ENCODE results near the gene TAF11L6. TPM values are rescaled to one million over a fixed set of nuclear protein-coding genes. Genes with fewer than 3 reads are reported as not detected.
"Not testable (repeated sequence)": the region's sequence is repeated elsewhere in the genome, so short reads cannot be mapped to it uniquely, and the experiment has no call there.

Gene TAF11L6
- polyA plus RNA-seq, 2 donors, result not detected

- not testable (repeated sequence) for H3K27ac ChIP-seq (ENCODE audit: low read depth in 2 of 2, low read length in 1 of 2); H3K4me3 ChIP-seq (ENCODE audit: low read depth in 1 of 2, low read length in 2 of 2); H3K36me3 ChIP-seq (ENCODE audit: control insufficient read depth in 2 of 2, insufficient read depth in 2 of 2, low read length in 1 of 2); H3K4me1 ChIP-seq (ENCODE audit: control insufficient read depth in 2 of 2, insufficient read depth in 2 of 2, low read length in 1 of 2); H3K9me3 ChIP-seq (ENCODE audit: control insufficient read depth in 2 of 2, insufficient read depth in 1 of 2, low read depth in 1 of 2, low read length in 1 of 2); H3K27me3 ChIP-seq (ENCODE audit: control insufficient read depth in 1 of 2, insufficient read depth in 2 of 2, low read length in 2 of 2)
- WGBS, 2 donors, result 83 to 86% methylated on average over 8 to 9 of the region's 12 CpGs
Measured at GRCh38 chr5:17517526-17517925, 10.9 kb upstream of the TAF11L6 start.

DNA sequence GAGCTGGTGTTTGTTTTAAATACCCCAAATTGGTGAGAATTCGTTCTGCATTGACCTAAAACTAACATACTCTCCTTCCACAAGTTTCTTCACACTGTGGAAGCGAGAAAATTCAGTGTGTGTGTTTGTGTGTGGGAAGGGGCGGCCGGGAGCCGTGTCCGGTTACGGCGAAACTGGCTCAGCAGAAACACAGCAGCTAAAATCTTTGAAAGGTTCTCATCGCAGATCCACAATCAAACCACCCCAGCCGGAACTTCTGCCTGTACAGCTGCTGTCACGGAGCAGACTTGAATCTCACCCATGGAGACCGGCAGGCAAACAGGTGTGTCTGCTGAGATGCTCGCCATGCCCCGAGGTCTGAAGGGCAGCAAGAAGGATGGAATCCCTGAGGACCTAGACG is 10.4 kb upstream of the TAF11L6 start, which contains the start of gene TAF11L3:
TSS of gene TAF11L3 (plus strand) at position 301 of the 400 bp plus-strand sequence.
- not testable (repeated sequence) for H3K9me3 ChIP-seq (ENCODE audit: control insufficient read depth in 2 of 2, insufficient read depth in 1 of 2, low read depth in 1 of 2, low read length in 1 of 2)
- no CpG with 5 or more reads among the region's 15 CpGs for WGBS, 2 donors

DNA sequence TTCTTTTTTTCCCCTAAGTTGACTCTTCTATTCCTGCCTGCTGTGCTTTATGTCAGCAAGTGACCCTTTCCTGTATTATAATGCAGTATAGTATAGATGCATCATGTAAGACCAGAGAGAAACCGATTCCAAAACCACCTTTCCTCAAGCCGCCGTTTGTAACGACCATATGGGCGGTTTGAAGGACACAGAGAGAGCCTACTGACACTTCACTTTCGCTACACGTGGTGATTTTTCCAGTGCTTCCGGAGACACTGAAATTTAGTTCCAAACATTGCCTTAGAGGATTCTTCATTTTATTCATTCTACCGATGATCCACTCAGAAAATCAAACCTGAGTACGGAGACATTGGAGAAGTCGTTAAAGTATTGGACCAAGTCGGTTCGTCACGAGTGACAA is 9.0 kb upstream of the TAF11L6 start:
- not testable (repeated sequence) for H3K9me3 ChIP-seq (ENCODE audit: control insufficient read depth in 2 of 2, insufficient read depth in 1 of 2, low read depth in 1 of 2, low read length in 1 of 2)
- 92 to 94% methylated on average over 8 of the region's 14 CpGs for WGBS, 2 donors

More for the DNA sequence above, 10.4 kb upstream of the TAF11L6 start, which contains the start of gene TAF11L3:
- H3K4me3 ChIP-seq (ENCODE audit: low read depth in 1 of 2, low read length in 2 of 2); H3K27me3 ChIP-seq (ENCODE audit: control insufficient read depth in 1 of 2, insufficient read depth in 2 of 2, low read length in 2 of 2); H3K4me1 ChIP-seq (ENCODE audit: control insufficient read depth in 2 of 2, insufficient read depth in 2 of 2, low read length in 1 of 2); H3K36me3 ChIP-seq (ENCODE audit: control insufficient read depth in 2 of 2, insufficient read depth in 2 of 2, low read length in 1 of 2); H3K27ac ChIP-seq (ENCODE audit: low read depth in 2 of 2, low read length in 1 of 2): not testable (repeated sequence)

DNA sequence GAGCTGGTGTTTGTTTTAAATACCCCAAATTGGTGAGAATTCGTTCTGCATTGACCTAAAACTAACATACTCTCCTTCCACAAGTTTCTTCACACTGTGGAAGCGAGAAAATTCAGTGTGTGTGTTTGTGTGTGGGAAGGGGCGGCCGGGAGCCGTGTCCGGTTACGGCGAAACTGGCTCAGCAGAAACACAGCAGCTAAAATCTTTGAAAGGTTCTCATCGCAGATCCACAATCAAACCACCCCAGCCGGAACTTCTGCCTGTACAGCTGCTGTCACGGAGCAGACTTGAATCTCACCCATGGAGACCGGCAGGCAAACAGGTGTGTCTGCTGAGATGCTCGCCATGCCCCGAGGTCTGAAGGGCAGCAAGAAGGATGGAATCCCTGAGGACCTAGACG is 7.0 kb upstream of the TAF11L6 start, which contains the start of gene TAF11L4:
TSS of gene TAF11L4 (plus strand) at position 301 of the 400 bp plus-strand sequence.
- H3K4me1 ChIP-seq (ENCODE audit: control insufficient read depth in 2 of 2, insufficient read depth in 2 of 2, low read length in 1 of 2); H3K36me3 ChIP-seq (ENCODE audit: control insufficient read depth in 2 of 2, insufficient read depth in 2 of 2, low read length in 1 of 2); H3K4me3 ChIP-seq (ENCODE audit: low read depth in 1 of 2, low read length in 2 of 2); H3K9me3 ChIP-seq (ENCODE audit: control insufficient read depth in 2 of 2, insufficient read depth in 1 of 2, low read depth in 1 of 2, low read length in 1 of 2); H3K27me3 ChIP-seq (ENCODE audit: control insufficient read depth in 1 of 2, insufficient read depth in 2 of 2, low read length in 2 of 2); H3K27ac ChIP-seq (ENCODE audit: low read depth in 2 of 2, low read length in 1 of 2): not testable (repeated sequence)
- WGBS, 2 donors, result no CpG with 5 or more reads among the region's 15 CpGs

More for the DNA sequence above, 9.0 kb upstream of the TAF11L6 start:
- not testable (repeated sequence) for H3K27ac ChIP-seq (ENCODE audit: low read depth in 2 of 2, low read length in 1 of 2); H3K4me1 ChIP-seq (ENCODE audit: control insufficient read depth in 2 of 2, insufficient read depth in 2 of 2, low read length in 1 of 2); H3K36me3 ChIP-seq (ENCODE audit: control insufficient read depth in 2 of 2, insufficient read depth in 2 of 2, low read length in 1 of 2); H3K4me3 ChIP-seq (ENCODE audit: low read depth in 1 of 2, low read length in 2 of 2); H3K27me3 ChIP-seq (ENCODE audit: control insufficient read depth in 1 of 2, insufficient read depth in 2 of 2, low read length in 2 of 2)

- WGBS, 2 donors, result no CpG with 5 or more reads among the region's 15 CpGs
- H3K27ac ChIP-seq (ENCODE audit: low read depth in 2 of 2, low read length in 1 of 2); H3K27me3 ChIP-seq (ENCODE audit: control insufficient read depth in 1 of 2, insufficient read depth in 2 of 2, low read length in 2 of 2); H3K4me3 ChIP-seq (ENCODE audit: low read depth in 1 of 2, low read length in 2 of 2); H3K9me3 ChIP-seq (ENCODE audit: control insufficient read depth in 2 of 2, insufficient read depth in 1 of 2, low read depth in 1 of 2, low read length in 1 of 2); H3K36me3 ChIP-seq (ENCODE audit: control insufficient read depth in 2 of 2, insufficient read depth in 2 of 2, low read length in 1 of 2); H3K4me1 ChIP-seq (ENCODE audit: control insufficient read depth in 2 of 2, insufficient read depth in 2 of 2, low read length in 1 of 2): not testable (repeated sequence)
Measured at GRCh38 chr5:17524935-17525334, 3.5 kb upstream of the TAF11L6 start, which contains the start of gene TAF11L5. Gene TAF11L5 (plus strand): TSS chr5:17525235.

- H3K4me1 ChIP-seq (ENCODE audit: control insufficient read depth in 2 of 2, insufficient read depth in 2 of 2, low read length in 1 of 2); H3K27me3 ChIP-seq (ENCODE audit: control insufficient read depth in 1 of 2, insufficient read depth in 2 of 2, low read length in 2 of 2); H3K36me3 ChIP-seq (ENCODE audit: control insufficient read depth in 2 of 2, insufficient read depth in 2 of 2, low read length in 1 of 2); H3K9me3 ChIP-seq (ENCODE audit: control insufficient read depth in 2 of 2, insufficient read depth in 1 of 2, low read depth in 1 of 2, low read length in 1 of 2); H3K27ac ChIP-seq (ENCODE audit: low read depth in 2 of 2, low read length in 1 of 2); H3K4me3 ChIP-seq (ENCODE audit: low read depth in 1 of 2, low read length in 2 of 2): not testable (repeated sequence)
- WGBS, 2 donors, result 92 to 96% methylated on average over 9 of the region's 17 CpGs
Measured at GRCh38 chr5:17526504-17526903, 2.0 kb upstream of the TAF11L6 start.

Other genes with a start within 250 kb of the TAF11L6 start
- gene TAF11L2, start 30.4 kb upstream of the TAF11L6 start, polyA plus RNA-seq, result not detected
- gene TAF11L3, start 10.3 kb upstream of the TAF11L6 start, polyA plus RNA-seq, result not detected
- gene TAF11L4, start 6.9 kb upstream of the TAF11L6 start, polyA plus RNA-seq, result not detected
- gene TAF11L5, start 3.4 kb upstream of the TAF11L6 start, polyA plus RNA-seq, result not detected
- gene TAF11L7, start 57.1 kb downstream of the TAF11L6 start, polyA plus RNA-seq, result not detected
- gene TAF11L8, start 62.3 kb downstream of the TAF11L6 start, polyA plus RNA-seq, result not detected
- not detected for gene TAF11L9, start 65.7 kb downstream of the TAF11L6 start, polyA plus RNA-seq
- gene TAF11L10, start 69.2 kb downstream of the TAF11L6 start, polyA plus RNA-seq, result not detected
- gene TAF11L11, start 75.5 kb downstream of the TAF11L6 start, polyA plus RNA-seq, result not detected
- not detected for gene TAF11L12, start 81.7 kb downstream of the TAF11L6 start, polyA plus RNA-seq
- not detected for gene TAF11L13, start 103.4 kb downstream of the TAF11L6 start, polyA plus RNA-seq
- not detected for gene TAF11L14, start 105.8 kb downstream of the TAF11L6 start, polyA plus RNA-seq